ENCODE data around the gene COX8A. TPM values are rescaled to one million over a fixed set of nuclear protein-coding genes. Genes with fewer than 3 reads are reported as not detected.

COX8A gene
- total and polyA plus RNA-seq, 9 of the 15 experiments (the other 6 are each of a cell fraction or from before 2014, with no cell fraction given), result 274 to 1,206 (median 526) TPM

- TF ChIP-seq, protein P1, sequence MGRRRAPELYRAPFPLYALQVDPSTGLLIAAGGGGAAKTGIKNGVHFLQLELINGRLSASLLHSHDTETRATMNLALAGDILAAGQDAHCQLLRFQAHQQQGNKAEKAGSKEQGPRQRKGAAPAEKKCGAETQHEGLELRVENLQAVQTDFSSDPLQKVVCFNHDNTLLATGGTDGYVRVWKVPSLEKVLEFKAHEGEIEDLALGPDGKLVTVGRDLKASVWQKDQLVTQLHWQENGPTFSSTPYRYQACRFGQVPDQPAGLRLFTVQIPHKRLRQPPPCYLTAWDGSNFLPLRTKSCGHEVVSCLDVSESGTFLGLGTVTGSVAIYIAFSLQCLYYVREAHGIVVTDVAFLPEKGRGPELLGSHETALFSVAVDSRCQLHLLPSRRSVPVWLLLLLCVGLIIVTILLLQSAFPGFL (CRISPR knock-in tag; IDR thresholded peaks at IDR 0.05), result no peak
- TF ChIP-seq RAD51 (IDR thresholded peaks at IDR 0.05; ENCODE audit: borderline replicate concordance, low read depth) (peak; percentile 55; the same call in 1 of the 2 replicates), NR4A1 (CRISPR knock-in tag; IDR thresholded peaks at IDR 0.05) (no peak), NR4A1 (tag; IDR thresholded peaks at IDR 0.05) (no peak), HMGN3 (IDR thresholded peaks at IDR 0.05; ENCODE audit: borderline replicate concordance, extremely low read depth, insufficient read length, low read depth, low read length) (no peak), HNRNPK (IDR thresholded peaks at IDR 0.05; ENCODE audit: low read depth, low read length, poor library complexity, severe bottlenecking) (no peak), FOXP1 (CRISPR knock-in tag; IDR thresholded peaks at IDR 0.05) (no peak), HCFC1 (IDR thresholded peaks at IDR 0.05; ENCODE audit: low read depth, low read length) (no peak), PRMT5 (CRISPR knock-in tag; IDR thresholded peaks at IDR 0.05) (no peak), ZBTB33 (CRISPR knock-in tag; IDR thresholded peaks at IDR 0.05) (0 out of 2 replicates have a peak, but pooled peaks have one; percentile 34), LCOR (CRISPR knock-in tag; IDR thresholded peaks at IDR 0.05) (no peak), PHF20 (IDR thresholded peaks at IDR 0.05; ENCODE audit: partially characterized antibody) (no peak)
- TF ChIP-seq, protein P2, sequence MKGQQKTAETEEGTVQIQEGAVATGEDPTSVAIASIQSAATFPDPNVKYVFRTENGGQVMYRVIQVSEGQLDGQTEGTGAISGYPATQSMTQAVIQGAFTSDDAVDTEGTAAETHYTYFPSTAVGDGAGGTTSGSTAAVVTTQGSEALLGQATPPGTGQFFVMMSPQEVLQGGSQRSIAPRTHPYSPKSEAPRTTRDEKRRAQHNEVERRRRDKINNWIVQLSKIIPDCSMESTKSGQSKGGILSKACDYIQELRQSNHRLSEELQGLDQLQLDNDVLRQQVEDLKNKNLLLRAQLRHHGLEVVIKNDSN (CRISPR knock-in tag; IDR thresholded peaks at IDR 0.05), result peak; percentile 83
These were observed 36.5 kb upstream of the COX8A start (continued) for GRCh38 chr11:63937713-63938478.

All from K562 (cell line).